ENCODE measurements around the gene MCCC2. TPM values are rescaled to one million over a fixed set of nuclear protein-coding genes. Genes with fewer than 3 reads are reported as not detected.
"Not testable (repeated sequence)": the region's sequence is repeated elsewhere in the genome, so short reads cannot be mapped to it uniquely, and the experiment has no call there.

Gene MCCC2
- 10 to 100 TPM; 50.4 to 64.2 TPM for total RNA-seq

GRCh38 chr5:71586941-71587765 is at the start of gene MCCC2:
MCCC2 (plus strand) TSS chr5:71587340; CDS start chr5:71587426, 86 bp downstream.
- Mint-ChIP-seq H3K27ac (peak within 1 kb of the TSS; percentile 90 to 92), H3K4me3 (peak within 1 kb of the TSS; percentile 91), H3K9me3 (peaks cover 7% of the 10 kb centered on the region), H3K4me1 (ENCODE audit: low read depth in 2 of 2) (peaks cover 35 to 37% of the 10 kb centered on the region in 2 donors), H3K27me3 (no peaks in the 10 kb centered on the region), H3K36me3 (peaks cover 6% of the 10 kb centered on the region)
- ATAC-seq = peak; percentile 99
- peak; percentile 98 for DNase-seq (ENCODE audit: low spot score)

GRCh38 chr5:71537687-71538086 is 49.5 kb upstream of the MCCC2 start:
- ATAC-seq (no peak), DNase-seq (ENCODE audit: low spot score) (no peak)
- Mint-ChIP-seq H3K27ac (no peak overlapping the region), H3K36me3 (peaks cover 41% of the 10 kb centered on the region), H3K4me3 (no peak overlapping the region), H3K9me3 (no peaks in the 10 kb centered on the region), H3K27me3 (no peaks in the 10 kb centered on the region), H3K4me1 (ENCODE audit: low read depth in 2 of 2) (peaks cover 12 to 24% of the 10 kb centered on the region in 2 donors)

GRCh38 chr5:71550885-71551284 is 36.3 kb upstream of the MCCC2 start:
- DNase-seq (ENCODE audit: low spot score); H3K4me1 Mint-ChIP-seq (ENCODE audit: low read depth in 2 of 2); H3K27ac Mint-ChIP-seq; ATAC-seq; H3K9me3 Mint-ChIP-seq; H3K27me3 Mint-ChIP-seq; H3K4me3 Mint-ChIP-seq: not testable (repeated sequence)
- H3K36me3 Mint-ChIP-seq = peaks cover 14% of the 10 kb centered on the region

- H3K4me1 Mint-ChIP-seq (ENCODE audit: low read depth in 2 of 2); H3K9me3 Mint-ChIP-seq; DNase-seq (ENCODE audit: low spot score); H3K4me3 Mint-ChIP-seq; H3K27me3 Mint-ChIP-seq; ATAC-seq; H3K27ac Mint-ChIP-seq: not testable (repeated sequence)
- peaks cover 14% of the 10 kb centered on the region for H3K36me3 Mint-ChIP-seq
Observed at GRCh38 chr5:71551582-71551981, 35.6 kb upstream of the MCCC2 start.

GRCh38 chr5:71552026-71552749 is 35.0 kb upstream of the MCCC2 start:
- not testable (repeated sequence) for ATAC-seq; H3K27me3 Mint-ChIP-seq; H3K4me1 Mint-ChIP-seq (ENCODE audit: low read depth in 2 of 2); H3K4me3 Mint-ChIP-seq; H3K9me3 Mint-ChIP-seq; DNase-seq (ENCODE audit: low spot score)
- peaks cover 14% of the 10 kb centered on the region for H3K36me3 Mint-ChIP-seq
- peak overlapping the region in 1 of 2 donors; percentile 75 for H3K27ac Mint-ChIP-seq

- Mint-ChIP-seq H3K27me3 (no peaks in the 10 kb centered on the region), H3K36me3 (peaks cover 7% of the 10 kb centered on the region), H3K4me3 (no peak overlapping the region), H3K4me1 (ENCODE audit: low read depth in 2 of 2) (no peaks in the 10 kb centered on the region), H3K27ac (no peak overlapping the region), H3K9me3 (no peaks in the 10 kb centered on the region)
- DNase-seq (ENCODE audit: low spot score) = no peak
- ATAC-seq = no peak
Observed at GRCh38 chr5:71563161-71563560, 24.0 kb upstream of the MCCC2 start.

- Mint-ChIP-seq H3K36me3 (peaks cover 7% of the 10 kb centered on the region), H3K27ac (no peak overlapping the region), H3K4me3 (no peak overlapping the region)
Observed at GRCh38 chr5:71564895-71565294, 22.2 kb upstream of the MCCC2 start.

GRCh38 chr5:71569748-71570509 is 17.2 kb upstream of the MCCC2 start:
- Mint-ChIP-seq H3K4me3 (no peak overlapping the region), H3K36me3 (peaks cover 4% of the 10 kb centered on the region), H3K27ac (no peak overlapping the region), H3K4me1 (ENCODE audit: low read depth in 2 of 2) (no peaks in the 10 kb centered on the region), H3K27me3 (no peaks in the 10 kb centered on the region), H3K9me3 (no peaks in the 10 kb centered on the region)
- ATAC-seq = no peak
- DNase-seq (ENCODE audit: low spot score) = no peak

More at GRCh38 chr5:71564895-71565294, 22.2 kb upstream of the MCCC2 start:
- ATAC-seq (no peak), DNase-seq (ENCODE audit: low spot score) (no peak)
- H3K9me3 Mint-ChIP-seq = no peaks in the 10 kb centered on the region
- H3K27me3 Mint-ChIP-seq = no peaks in the 10 kb centered on the region
- no peaks in the 10 kb centered on the region for H3K4me1 Mint-ChIP-seq (ENCODE audit: low read depth in 2 of 2)

- ATAC-seq; H3K9me3 Mint-ChIP-seq; H3K4me1 Mint-ChIP-seq (ENCODE audit: low read depth in 2 of 2); H3K27me3 Mint-ChIP-seq; H3K36me3 Mint-ChIP-seq; H3K4me3 Mint-ChIP-seq; H3K27ac Mint-ChIP-seq; DNase-seq (ENCODE audit: low spot score): not testable (repeated sequence)
Observed at GRCh38 chr5:71571811-71572210, 15.3 kb upstream of the MCCC2 start.

- Mint-ChIP-seq H3K4me3 (no peak overlapping the region), H3K27ac (no peak overlapping the region), H3K9me3 (no peaks in the 10 kb centered on the region), H3K27me3 (no peaks in the 10 kb centered on the region), H3K36me3 (no peaks in the 10 kb centered on the region), H3K4me1 (ENCODE audit: low read depth in 2 of 2) (no peaks in the 10 kb centered on the region)
- DNase-seq (ENCODE audit: low spot score) (no peak), ATAC-seq (no peak)
Observed at GRCh38 chr5:71573591-71573990, 13.5 kb upstream of the MCCC2 start.

- not testable (repeated sequence) for H3K9me3 Mint-ChIP-seq; H3K27ac Mint-ChIP-seq; H3K27me3 Mint-ChIP-seq; H3K4me1 Mint-ChIP-seq (ENCODE audit: low read depth in 2 of 2); H3K4me3 Mint-ChIP-seq; DNase-seq (ENCODE audit: low spot score); ATAC-seq; H3K36me3 Mint-ChIP-seq
Observed at GRCh38 chr5:71575588-71575987, 11.6 kb upstream of the MCCC2 start.

- Mint-ChIP-seq H3K4me1 (ENCODE audit: low read depth in 2 of 2) (no peaks in the 10 kb centered on the region), H3K36me3 (no peaks in the 10 kb centered on the region), H3K9me3 (no peaks in the 10 kb centered on the region), H3K27ac (no peak overlapping the region), H3K27me3 (no peaks in the 10 kb centered on the region), H3K4me3 (no peak overlapping the region)
- no peak for ATAC-seq
- no peak for DNase-seq (ENCODE audit: low spot score)
Observed at GRCh38 chr5:71576241-71576640, 10.9 kb upstream of the MCCC2 start.

- H3K36me3 Mint-ChIP-seq; ATAC-seq; H3K9me3 Mint-ChIP-seq; H3K27me3 Mint-ChIP-seq; H3K27ac Mint-ChIP-seq; H3K4me1 Mint-ChIP-seq (ENCODE audit: low read depth in 2 of 2); H3K4me3 Mint-ChIP-seq; DNase-seq (ENCODE audit: low spot score): not testable (repeated sequence)
Observed at GRCh38 chr5:71577839-71578238, 9.3 kb upstream of the MCCC2 start.
